ENCODE results near the gene SLC22A1. TPM values are rescaled to one million over a fixed set of nuclear protein-coding genes. Genes with fewer than 3 reads are reported as not detected.
"Not testable (repeated sequence)": the region's sequence is repeated elsewhere in the genome, so short reads cannot be mapped to it uniquely, and the experiment has no call there.

SLC22A1 gene
- total RNA-seq, 1 donor from 2014 or later = not detected

DNA sequence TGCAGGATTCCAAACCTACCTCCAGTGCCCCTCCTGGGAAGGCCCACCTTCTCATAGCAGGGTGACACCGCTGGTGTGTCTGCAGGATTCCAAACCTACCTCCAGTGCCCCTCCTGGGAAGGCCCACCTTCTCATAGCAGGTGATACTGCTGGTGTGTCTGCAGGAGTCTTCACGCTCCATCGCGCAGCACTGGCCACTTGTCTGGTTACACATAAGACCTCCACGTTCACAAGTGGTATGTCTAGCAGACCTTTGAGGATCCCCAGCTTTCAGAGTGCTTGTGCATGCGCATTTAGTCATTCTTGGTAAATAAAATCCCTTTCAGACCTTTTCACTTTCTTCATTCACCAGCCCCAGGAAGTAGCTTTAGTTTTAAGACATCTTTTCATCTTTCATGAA, 29.4 kb upstream of the SLC22A1 start:
- intact Hi-C loops (cut with DNase I); DNase-seq (ENCODE audit: low spot score): not testable (repeated sequence)

DNA sequence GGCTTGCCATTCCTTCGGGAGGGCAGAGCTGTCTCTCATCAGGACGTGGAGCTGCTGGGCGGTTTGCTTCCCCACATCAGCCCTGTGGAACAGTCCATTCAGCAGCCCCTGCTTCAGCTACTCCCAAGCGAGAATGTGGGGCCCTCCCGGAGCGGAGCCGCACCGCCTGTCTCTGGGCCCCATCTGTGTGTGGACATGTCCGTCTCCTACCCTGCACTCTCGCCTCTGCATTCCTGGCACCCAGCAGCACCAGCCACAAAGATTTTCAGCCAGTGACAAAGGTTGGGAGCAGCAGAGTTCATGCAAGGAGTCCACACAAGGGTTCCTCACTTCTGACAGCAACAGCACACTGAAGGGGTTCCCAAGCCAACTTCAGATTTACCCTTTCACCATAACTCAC, 29.0 kb upstream of the SLC22A1 start:
- DNase-seq (ENCODE audit: low spot score) = no peak
- intact Hi-C loops (cut with DNase I) = no loop called here

- no peak for DNase-seq (ENCODE audit: low spot score)
- intact Hi-C loops (cut with DNase I) = no loop called here
Measured at GRCh38 chr6:160093061-160093460, 28.6 kb upstream of the SLC22A1 start.

GRCh38 chr6:160093946-160094345, 27.7 kb upstream of the SLC22A1 start:
- intact Hi-C loops (cut with DNase I) = no loop called here
- DNase-seq (ENCODE audit: low spot score) = no peak

DNA sequence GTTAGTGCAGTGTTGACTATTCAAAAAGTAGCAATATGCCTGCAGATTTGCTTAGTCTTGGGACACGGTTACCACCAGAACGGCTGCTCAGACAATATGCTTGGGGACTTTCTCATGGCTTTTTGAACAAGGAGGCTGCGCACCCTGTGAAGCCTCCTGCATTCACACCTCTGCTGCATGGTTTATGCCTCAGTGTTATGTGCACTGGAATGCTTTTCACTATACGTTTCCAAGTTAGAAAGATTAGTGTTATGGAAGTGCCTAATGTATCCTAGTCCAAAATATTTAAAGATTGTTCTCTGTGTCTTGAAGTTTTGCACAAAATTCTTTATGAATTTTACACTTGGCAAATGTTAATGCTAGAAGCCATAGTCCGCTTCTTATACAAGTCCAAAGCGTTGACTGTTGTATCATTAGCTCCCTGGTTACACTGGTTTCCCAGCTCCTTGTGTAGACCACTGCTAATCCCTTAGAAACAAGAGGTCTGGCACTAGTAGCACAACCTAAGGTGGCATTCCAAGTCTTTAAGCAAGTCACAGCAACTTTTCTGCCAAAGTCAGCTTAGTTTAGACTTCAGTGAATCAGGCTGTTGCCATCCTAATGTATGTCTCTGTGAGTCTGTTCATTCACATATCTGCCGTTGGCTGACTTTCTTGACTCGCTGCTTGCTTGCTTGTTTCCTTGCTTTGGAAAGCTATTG, 26.3 kb upstream of the SLC22A1 start:
- DNase-seq (ENCODE audit: low spot score) = no peak
- intact Hi-C loops (cut with DNase I) = no loop called here

DNA sequence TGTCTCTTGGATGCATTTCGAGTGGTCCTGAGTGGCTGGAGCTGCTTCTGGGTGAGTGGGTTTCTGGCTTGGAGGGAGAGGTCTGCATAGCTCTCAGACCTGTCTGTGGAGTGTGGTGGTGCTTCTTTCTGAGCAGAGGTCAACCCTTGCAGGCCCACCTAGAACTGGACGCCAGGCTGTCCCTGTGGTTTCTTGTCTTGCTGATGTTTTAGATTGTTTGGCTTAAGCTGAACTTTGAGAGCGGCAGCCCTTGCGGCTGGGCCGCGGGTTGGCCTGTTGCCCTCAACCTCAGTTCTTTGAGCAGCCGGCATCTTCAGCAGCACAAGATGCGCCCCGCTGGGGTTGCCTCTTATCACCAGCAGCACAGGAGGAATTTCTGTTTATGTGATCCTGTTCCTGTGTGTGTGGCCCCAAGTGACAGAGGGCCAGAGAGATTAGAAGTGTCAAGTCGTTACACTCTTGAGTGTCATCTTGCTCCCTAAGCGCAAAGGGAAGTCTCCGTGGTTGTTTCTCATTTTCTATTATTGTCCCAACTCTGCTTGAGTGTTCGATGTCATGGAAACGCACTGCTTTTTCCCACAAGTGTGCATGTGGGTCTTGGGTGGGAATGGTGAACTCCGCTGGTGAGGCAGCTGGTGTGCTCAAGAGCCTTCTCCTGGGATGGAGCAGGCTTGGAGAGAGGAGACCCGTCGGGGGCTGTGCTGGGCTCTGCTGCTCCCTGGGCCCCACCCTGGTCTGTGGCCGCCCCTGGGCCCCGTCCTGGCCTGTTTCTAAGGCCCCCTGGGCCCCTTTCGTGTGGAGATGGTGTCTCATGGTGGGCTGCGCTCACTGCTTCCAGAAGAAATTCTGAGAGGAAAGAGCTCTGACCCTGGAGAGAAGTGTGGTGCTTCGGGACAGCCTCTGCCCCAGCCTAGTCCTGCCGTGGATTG, 20.1 kb upstream of the SLC22A1 start:
- peak; percentile 64 for DNase-seq (ENCODE audit: low spot score)
- intact Hi-C loops (cut with DNase I) = loop anchor here (5.0 kb wide), 1 partner anchor 239 kb away; no protein-coding TSS in a partner anchor

DNA sequence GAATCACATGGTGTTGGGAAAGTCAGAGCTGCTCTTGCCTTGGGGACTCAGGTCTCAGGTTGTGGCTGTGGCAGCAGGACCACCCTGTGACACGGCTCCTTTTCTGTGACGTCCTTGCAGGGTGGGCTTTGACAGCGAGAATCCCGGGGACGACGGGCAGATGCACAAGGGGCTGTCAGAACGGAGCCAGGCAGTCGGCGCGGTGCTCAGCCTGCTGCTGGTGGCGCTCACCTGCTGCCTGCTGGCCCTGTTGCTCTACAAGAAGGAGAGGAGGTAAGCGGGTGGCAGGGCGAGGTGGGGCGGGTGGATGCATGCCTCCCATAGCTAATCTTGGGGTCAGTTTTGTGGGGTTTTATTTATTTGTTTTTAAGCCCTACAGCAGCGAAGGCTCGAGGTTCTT, 19.2 kb upstream of the SLC22A1 start:
- intact Hi-C loops (cut with DNase I) = loop anchor here (5.0 kb wide), 1 partner anchor 240 kb away; no protein-coding TSS in a partner anchor
- peak; percentile 35 for DNase-seq (ENCODE audit: low spot score)

DNA sequence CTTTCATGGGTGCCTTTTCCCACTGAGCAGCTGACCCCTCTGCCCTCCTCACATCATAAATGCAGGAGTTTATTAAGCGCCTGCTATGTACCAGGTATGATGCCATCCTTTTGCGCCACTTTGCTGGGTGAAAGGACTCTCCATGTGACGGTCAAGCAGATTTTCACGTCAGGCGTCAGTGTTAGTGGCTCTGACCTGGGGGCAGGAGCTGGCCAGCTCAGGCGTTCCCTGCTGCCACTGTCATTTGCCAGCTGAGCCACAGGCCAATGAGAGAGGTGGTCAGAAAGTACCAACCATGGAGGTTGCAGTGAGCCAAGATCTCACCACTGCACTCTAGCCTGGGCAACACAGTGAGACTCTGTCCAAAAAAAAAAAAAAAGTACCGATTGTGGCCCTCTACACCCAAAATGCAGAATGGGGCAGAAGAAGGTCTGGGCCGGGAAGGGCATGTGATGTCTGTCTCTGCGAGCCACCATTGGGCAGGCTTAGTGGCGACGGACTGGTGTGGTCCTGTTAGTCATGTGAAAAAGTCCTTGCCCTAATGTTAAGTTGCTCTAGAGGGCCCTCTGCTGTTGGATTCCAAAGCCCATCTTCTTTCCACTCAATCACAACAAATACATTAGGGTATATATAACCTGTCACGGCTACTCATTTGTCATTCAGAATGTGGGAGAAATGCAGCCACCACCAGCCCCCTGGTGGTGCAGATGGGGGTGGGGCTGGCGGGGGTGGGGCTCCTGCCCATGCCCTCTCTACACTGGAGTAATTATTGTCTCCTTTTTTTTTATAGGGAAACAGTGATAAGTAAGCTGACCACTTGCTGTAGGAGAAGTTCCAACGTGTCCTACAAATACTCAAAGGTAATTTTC, 18.4 kb upstream of the SLC22A1 start:
- intact Hi-C loops (cut with DNase I) = loop anchor here (5.0 kb wide), 1 partner anchor 241 kb away; no protein-coding TSS in a partner anchor
- DNase-seq (ENCODE audit: low spot score) = peak; percentile 44

DNA sequence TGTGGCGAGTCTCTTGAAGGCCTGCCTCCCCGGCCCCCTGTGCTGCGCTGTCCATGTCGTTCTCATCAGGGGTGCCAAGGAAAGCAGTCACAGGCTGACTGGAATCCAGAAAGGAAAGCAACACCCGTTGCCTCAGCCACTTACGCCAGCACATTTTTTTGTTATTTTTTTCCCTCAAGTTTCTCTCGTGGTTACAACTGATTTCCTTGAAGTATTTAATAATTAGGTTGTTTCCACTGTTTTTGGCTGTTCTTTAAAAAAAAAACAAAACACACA, 17.9 kb upstream of the SLC22A1 start:
- intact Hi-C loops (cut with DNase I) = loop anchor here (5.0 kb wide), 1 partner anchor 241 kb away; no protein-coding TSS in a partner anchor
- peak; percentile 41 for DNase-seq (ENCODE audit: low spot score)

- peak; percentile 70 for DNase-seq (ENCODE audit: low spot score)
- intact Hi-C loops (cut with DNase I) = loop anchor here (5.0 kb wide), 1 partner anchor 243 kb away; no protein-coding TSS in a partner anchor
Measured at GRCh38 chr6:160104821-160105517, 16.6 kb upstream of the SLC22A1 start.

GRCh38 chr6:160106010-160106409, 15.6 kb upstream of the SLC22A1 start:
- intact Hi-C loops (cut with DNase I) = no loop called here

DNA sequence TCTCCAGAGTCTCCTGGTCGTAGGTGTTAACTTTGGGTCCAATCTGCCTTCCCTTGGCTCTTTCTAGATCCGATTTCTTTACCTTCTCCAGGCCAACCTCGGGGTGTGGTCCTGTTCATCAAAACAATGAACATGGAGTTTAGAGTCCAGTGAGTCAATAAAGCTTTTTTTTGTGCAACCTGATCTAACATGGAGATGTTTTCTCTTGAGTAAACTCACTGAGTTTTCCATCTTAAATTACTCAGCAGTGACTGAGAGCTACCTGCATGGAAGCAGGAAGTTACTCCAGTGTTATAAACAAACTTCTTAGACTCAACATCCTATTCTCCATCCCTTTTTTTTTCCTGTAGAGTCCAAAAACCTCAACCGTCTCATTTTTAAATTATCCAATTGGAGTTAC, 14.9 kb upstream of the SLC22A1 start:
- no peak for DNase-seq (ENCODE audit: low spot score)
- intact Hi-C loops (cut with DNase I) = no loop called here

More at GRCh38 chr6:160106010-160106409, 15.6 kb upstream of the SLC22A1 start:
- peak; percentile 43 for DNase-seq (ENCODE audit: low spot score)

DNA sequence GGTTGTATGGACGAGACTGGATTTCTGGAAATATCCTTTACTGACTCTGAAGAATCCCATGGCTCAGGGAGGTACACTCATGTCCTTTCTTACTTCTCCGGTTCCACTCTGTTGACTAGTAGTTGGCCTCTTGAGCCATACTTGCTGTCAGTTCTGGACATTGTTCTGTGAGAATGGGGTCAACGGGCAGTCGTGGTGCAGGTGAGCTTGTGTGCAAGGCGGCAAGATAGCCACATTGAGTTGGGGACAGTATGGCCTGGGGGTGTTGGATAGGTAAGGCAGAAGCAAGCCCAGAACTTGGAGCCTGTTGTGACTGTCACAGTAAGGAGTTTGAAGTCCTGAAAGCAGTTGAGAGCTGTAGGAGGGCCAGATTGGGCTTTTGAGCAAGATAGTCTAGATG, 13.5 kb upstream of the SLC22A1 start:
- intact Hi-C loops (cut with DNase I) = no loop called here
- DNase-seq (ENCODE audit: low spot score) = no peak

DNA sequence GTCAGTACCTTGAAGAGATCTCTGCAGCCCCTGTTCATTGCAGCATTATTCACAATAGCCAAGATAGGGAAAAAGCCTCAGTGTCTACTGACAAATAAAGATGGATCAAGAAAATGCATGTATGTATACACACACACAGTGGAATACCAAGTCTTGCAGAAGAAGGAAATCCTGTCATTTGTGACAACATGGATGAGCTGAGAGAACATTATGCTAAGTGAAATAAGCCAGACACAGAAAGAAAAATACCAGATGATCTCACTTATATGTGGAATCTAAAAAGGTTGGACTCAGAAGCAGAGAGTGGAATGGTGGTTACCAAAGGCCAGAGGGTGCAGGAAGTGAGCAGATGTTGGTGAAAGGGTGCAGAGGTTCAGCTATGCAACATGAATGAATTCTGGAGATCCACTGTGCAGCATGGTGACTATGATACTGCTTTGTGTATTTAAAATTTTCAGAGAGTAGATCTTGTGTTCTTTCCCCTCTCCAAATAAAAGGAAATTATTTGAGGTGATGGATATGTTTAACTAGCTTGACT, 11.0 kb upstream of the SLC22A1 start:
- intact Hi-C loops (cut with DNase I) = no loop called here
- no peak for DNase-seq (ENCODE audit: low spot score)

- intact Hi-C loops (cut with DNase I) = no loop called here
Measured at GRCh38 chr6:160111806-160112205, 9.8 kb upstream of the SLC22A1 start.

GRCh38 chr6:160112628-160113299, 8.9 kb upstream of the SLC22A1 start:
- DNase-seq (ENCODE audit: low spot score) = no peak
- intact Hi-C loops (cut with DNase I) = no loop called here

More at GRCh38 chr6:160111806-160112205, 9.8 kb upstream of the SLC22A1 start:
- DNase-seq (ENCODE audit: low spot score) = no peak

GRCh38 chr6:160114536-160114935, 7.1 kb upstream of the SLC22A1 start:
- intact Hi-C loops (cut with DNase I); DNase-seq (ENCODE audit: low spot score): not testable (repeated sequence)

DNA sequence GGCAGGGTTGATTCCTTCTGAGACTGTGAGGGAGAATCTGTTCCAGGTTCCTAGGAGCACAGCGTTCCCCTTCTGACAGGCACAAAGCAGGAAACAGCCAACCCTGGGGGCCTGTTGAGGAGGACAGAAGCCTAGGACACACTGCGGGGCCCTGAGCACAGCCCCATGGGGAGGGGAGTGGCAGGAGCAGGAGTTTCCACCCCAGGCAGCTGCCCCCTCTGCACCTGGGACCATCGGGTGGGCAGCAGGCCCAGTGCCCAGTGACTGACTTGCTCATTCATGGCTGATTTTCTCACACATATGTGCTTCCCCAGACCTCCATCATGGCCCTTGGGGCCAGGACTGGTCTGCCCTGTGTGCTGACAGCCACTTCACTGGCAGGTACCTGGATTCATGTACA, 6.2 kb upstream of the SLC22A1 start:
- peak; percentile 64 for DNase-seq (ENCODE audit: low spot score)
- intact Hi-C loops (cut with DNase I) = no loop called here
